RWPE2 (cell line): ENCODE measurements around the gene BCAR1.
"Not testable (repeated sequence)": the region's sequence is repeated elsewhere in the genome, so short reads cannot be mapped to it uniquely, and the experiment has no call there.

Experiments
- ATAC-seq: fragments of 200-7000 bp; cut with Tn5 transposase; 3 replicates; pipeline ENCODE4 v1.9.1; 2021; ENCODE audit warnings: low read depth
- DNase-seq: peaks from one replicate; pipeline ENCODE4 v3.0.0-alpha.2; 2020; ENCODE audit warnings: low spot score
- H3K27ac ChIP-seq: fragments of 450-650 bp; 2 replicates; pipeline ENCODE4 v1.5.1; 2017; ENCODE audit warnings: mild to moderate bottlenecking; ENCODE audit not compliant: poor library complexity, severe bottlenecking
- H3K27me3 ChIP-seq: fragments of 250-450 bp; sonication (Bioruptor Pico); 2 replicates; pipeline ENCODE4 v1.5.1; 2021; ENCODE audit warnings: mild to moderate bottlenecking, moderate library complexity; ENCODE audit not compliant: insufficient read depth, poor library complexity, severe bottlenecking
- H3K36me3 ChIP-seq: fragments of 250-450 bp; sonication (Bioruptor Pico); 2 replicates; pipeline ENCODE4 v1.5.1; 2020; ENCODE audit warnings: low read depth, mild to moderate bottlenecking, moderate library complexity
- H3K4me1 ChIP-seq: fragments of 250-450 bp; sonication (Bioruptor Pico); 2 replicates; pipeline ENCODE4 v1.5.1; 2021; ENCODE audit warnings: mild to moderate bottlenecking, moderate library complexity; ENCODE audit not compliant: insufficient read depth, poor library complexity, severe bottlenecking
- H3K4me3 ChIP-seq: fragments of 250-450 bp; sonication (Bioruptor Pico); 2 replicates; pipeline ENCODE4 v1.5.1; 2021; ENCODE audit warnings: mild to moderate bottlenecking, moderate library complexity; ENCODE audit not compliant: severe bottlenecking
- H3K9me3 ChIP-seq: fragments of 250-450 bp; sonication (Bioruptor Pico); 2 replicates; pipeline ENCODE4 v1.5.1; 2021; ENCODE audit warnings: mild to moderate bottlenecking, moderate library complexity; ENCODE audit not compliant: severe bottlenecking
- CTCF ChIP-seq: fragments of 450-650 bp; IDR thresholded peaks from one replicate; pipeline ENCODE4 v1.5.1; 2017; ENCODE audit warnings: mild to moderate bottlenecking, moderate library complexity; ENCODE audit not compliant: poor library complexity, severe bottlenecking

Gene BCAR1

GRCh38 chr16:75241955-75242354 lies 9.5 kb downstream of the BCAR1 start:
- no peak for TF ChIP-seq CTCF
- Histone ChIP-seq H3K4me3 (no peak overlapping the region), H3K9me3 (no peaks in the 10 kb centered on the region), H3K4me1 (peaks cover 37% of the 10 kb centered on the region), H3K36me3 (peaks cover 51% of the 10 kb centered on the region), H3K27ac (no peak overlapping the region), H3K27me3 (no peaks in the 10 kb centered on the region)
- DNase-seq (no peak), ATAC-seq (no peak)

- no peak for ATAC-seq
- Histone ChIP-seq H3K4me3 (no peak overlapping the region), H3K9me3 (no peaks in the 10 kb centered on the region), H3K27ac (no peak overlapping the region), H3K4me1 (peaks cover 32% of the 10 kb centered on the region), H3K36me3 (peaks cover 55% of the 10 kb centered on the region), H3K27me3 (no peaks in the 10 kb centered on the region)
- no peak for TF ChIP-seq CTCF
- DNase-seq = no peak
These were observed 10.0 kb downstream of the BCAR1 start for GRCh38 chr16:75241412-75241811.

- not testable (repeated sequence) for DNase-seq, ATAC-seq, H3K27me3 ChIP-seq, H3K4me3 ChIP-seq, H3K9me3 ChIP-seq
- Histone ChIP-seq H3K27ac (peak overlapping the region; percentile 2), H3K4me1 (peaks cover 26% of the 10 kb centered on the region), H3K36me3 (peaks cover 61% of the 10 kb centered on the region)
These were observed 10.8 kb downstream of the BCAR1 start for GRCh38 chr16:75240633-75241032.

- peaks cover 20% of the 10 kb centered on the region for H3K4me1 ChIP-seq
- no peak for ATAC-seq
- no peak for DNase-seq
- H3K27ac ChIP-seq = peak overlapping the region; percentile 34
- no peak overlapping the region for H3K4me3 ChIP-seq
- no peaks in the 10 kb centered on the region for H3K27me3 ChIP-seq
- TF ChIP-seq CTCF = no peak
- H3K9me3 ChIP-seq = no peaks in the 10 kb centered on the region
- peaks cover 66% of the 10 kb centered on the region for H3K36me3 ChIP-seq
These were observed 11.8 kb downstream of the BCAR1 start for GRCh38 chr16:75239542-75240122.

- H3K4me3 ChIP-seq = no peak overlapping the region
- no peaks in the 10 kb centered on the region for H3K9me3 ChIP-seq
- DNase-seq (no peak), ATAC-seq (no peak)
- peak; percentile 8 for TF ChIP-seq CTCF
- peaks cover 69% of the 10 kb centered on the region for H3K36me3 ChIP-seq
- no peaks in the 10 kb centered on the region for H3K27me3 ChIP-seq
- peaks cover 20% of the 10 kb centered on the region for H3K4me1 ChIP-seq
- H3K27ac ChIP-seq = peak overlapping the region; percentile 34
These were observed 12.4 kb downstream of the BCAR1 start for GRCh38 chr16:75238853-75239541.
